HL-60/S4 (cell line): ENCODE data around the gene CELF1.

ENCODE experiments used
- in situ Hi-C: fragments of 300-500 bp; cut with MboI; formaldehyde crosslinking; loops from 2 replicates; pipeline ENCODE4 v1.14.3; 2022; ENCODE audit warnings: low sequenced_read_pairs

The CELF1 gene

GRCh38 chr11:47434011-47434786 is 118.7 kb downstream of the CELF1 start:
- in situ Hi-C loops: loop anchor here (25.0 kb wide), 1 partner anchor 547 kb away; no protein-coding TSS in a partner anchor

DNA sequence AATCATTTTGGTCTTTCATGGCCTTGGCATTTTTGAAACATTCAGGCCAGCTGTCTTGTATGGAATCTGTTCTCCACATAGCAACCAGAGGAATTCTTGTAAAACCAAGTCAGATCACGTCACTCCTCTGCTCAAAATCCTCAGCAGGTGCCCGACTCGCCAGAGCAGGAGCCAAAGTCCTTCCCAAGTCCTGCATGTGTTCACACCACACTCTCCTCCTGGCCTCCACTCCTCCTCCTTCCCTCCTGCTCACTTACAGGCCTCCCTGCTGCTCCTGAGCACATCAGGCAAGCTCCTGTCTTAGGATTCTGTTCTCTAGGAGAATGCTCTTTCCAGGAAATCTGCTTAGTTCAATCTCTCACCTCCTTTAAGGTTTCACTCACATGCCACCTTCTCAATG is 119.8 kb downstream of the CELF1 start:
- in situ Hi-C loops: loop anchor here (25.0 kb wide), 1 partner anchor 546 kb away; no protein-coding TSS in a partner anchor

DNA sequence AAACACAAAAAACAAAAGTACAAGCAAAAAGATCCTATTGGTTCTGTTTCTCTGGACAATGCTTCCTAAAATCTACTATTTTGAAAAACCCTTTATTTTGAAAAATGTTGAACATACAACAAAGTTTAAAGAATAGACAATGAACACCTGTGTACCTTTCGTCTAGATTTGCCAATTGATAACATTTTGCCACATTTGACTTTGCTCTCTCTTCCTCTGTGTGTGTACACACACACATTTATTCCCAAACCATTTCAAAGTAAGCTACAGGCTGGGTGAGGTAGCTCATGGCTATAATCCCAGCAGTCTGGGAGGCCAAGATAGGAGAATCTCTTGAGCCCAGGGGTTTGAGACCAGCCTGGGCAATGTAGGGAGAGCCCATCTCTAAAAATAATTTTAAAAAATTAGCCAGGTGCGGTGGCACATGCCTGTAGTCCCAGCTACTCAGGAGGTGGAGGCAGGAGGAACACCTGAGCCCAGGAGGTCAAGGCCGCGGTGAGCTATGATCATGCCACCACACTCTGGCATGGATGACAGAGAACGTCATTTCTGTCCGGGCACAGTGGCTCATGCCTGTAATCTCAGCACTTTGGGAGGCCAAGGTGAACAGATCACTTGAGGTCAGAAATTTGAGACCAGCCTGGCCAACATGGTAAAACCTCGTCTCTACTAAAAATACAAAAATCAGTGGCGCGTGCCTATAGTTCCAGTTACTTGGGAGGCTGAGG is 121.4 kb downstream of the CELF1 start:
- in situ Hi-C loops: loop anchor here (25.0 kb wide), 1 partner anchor 544 kb away; no protein-coding TSS in a partner anchor

DNA sequence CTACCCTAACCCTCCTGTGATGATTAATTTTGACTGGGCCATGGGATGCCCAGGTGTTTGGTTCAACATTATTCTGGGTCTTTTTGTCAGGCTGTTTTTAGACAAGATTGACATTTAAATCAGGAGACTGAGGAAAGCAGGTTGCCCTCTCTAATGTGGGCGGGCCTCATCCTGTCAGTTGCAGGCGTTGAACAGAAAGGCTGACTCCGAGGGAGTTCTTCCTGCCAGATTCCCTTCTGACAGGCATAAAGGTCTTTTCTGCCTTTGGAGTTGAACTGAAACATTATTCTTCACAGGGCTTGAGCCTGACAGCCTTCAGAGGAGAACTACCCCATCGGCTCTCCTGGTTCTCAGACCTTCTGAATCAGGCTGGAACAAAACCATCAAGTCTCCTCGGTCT is 122.4 kb downstream of the CELF1 start:
- in situ Hi-C loops: loop anchor here (25.0 kb wide), 1 partner anchor 543 kb away; no protein-coding TSS in a partner anchor

GRCh38 chr11:47426062-47426956 is 126.6 kb downstream of the CELF1 start, which contains the start of gene PSMC3:
TSS of gene PSMC3 (minus strand) at chr11:47426439. CDS start at chr11:47426279, 160 bp downstream.
- in situ Hi-C loops: loop anchor here (25.0 kb wide), 1 partner anchor 539 kb away; no protein-coding TSS in a partner anchor

DNA sequence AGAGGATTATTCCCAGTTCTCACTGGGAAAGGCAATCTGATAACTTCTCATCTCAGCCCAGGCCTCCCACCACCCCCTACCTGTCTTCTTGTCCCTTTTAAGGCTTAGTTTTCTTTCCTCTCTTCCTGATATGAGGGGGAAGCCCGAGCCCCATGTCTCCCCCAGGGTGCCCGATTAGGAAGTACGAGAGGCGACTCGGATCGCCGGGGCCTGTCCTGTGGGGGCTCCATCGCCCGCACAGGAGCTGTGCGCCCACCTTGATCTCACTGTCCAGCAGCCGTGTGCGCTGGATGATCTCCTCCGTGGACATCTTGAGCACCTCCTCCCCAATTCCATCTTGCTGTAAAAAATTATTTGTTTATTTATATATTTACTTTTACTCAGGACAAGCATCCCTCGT is 127.3 kb downstream of the CELF1 start:
- in situ Hi-C loops: loop anchor here (25.0 kb wide), 1 partner anchor 538 kb away; no protein-coding TSS in a partner anchor

DNA sequence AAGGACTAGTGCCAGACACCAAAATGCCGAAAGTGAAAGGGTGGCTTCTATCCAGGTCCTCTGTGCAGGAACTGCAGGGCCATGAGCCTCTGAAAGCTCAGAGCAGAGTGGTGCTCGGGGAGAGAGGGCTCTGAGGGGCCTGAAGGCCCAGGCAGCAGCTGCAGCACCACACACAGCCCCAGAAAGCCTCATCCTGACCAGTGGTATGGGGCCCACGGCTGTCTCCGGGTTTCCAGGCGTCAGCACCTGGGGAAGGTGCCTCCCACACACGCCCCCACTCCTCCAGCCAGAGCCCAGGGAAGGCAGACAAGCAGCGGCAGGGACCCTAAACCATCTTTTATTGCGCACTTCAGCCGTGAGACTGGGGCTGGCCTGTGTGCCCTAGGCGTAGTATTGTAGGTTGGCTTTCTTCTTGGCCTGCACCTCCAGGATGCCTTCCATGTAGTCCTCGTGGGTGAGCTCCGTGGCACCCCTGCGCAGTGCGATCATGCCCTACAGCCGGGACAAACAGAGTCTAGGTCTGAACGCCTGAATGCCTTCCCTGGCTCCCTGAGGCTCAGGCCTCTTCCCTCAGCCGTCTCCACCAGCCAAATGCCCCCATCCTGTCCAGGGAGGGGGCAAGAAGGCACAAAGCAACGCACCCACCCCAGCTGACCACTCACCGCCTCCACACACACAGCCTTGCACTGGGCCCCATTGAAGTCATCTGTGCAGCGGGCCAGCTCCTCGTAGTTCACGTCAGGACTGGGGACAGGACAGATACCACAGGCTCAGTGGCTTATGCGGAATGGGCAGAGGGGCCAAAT is 134.3 kb downstream of the CELF1 start:
- in situ Hi-C loops: no loop called here

DNA sequence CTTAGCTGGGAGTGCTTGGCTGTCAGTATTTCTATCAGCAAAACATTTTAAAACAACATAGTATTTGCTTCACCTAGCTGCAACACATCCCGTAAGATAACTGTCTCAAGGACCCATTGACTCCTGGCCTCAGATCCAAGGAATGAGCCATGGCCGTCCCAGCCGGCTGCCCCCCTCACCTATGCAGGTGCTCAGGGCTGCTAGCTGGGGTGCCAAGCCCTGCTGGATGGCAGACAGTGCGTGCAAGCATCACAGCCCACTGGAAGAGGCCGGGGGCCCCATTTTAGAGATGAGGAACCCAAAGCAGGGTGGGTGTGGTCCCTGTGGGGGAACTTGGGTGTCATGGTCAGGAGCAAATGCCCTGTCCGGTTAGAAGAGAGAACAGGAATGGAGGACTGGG is 135.2 kb downstream of the CELF1 start:
- in situ Hi-C loops: no loop called here

- in situ Hi-C loops: no loop called here
Measured at GRCh38 chr11:47415949-47416472, 136.9 kb downstream of the CELF1 start.
